Panc1 (cell line): Measurements from ENCODE around the gene TMEM141. TPM values are rescaled to one million over a fixed set of nuclear protein-coding genes. Genes with fewer than 3 reads are reported as not detected.

Experiments used
- ATAC-seq: fragments of 200-7000 bp; cut with Tn5 transposase; 2 replicates; pipeline ENCODE4 v1.9.1; 2020; ENCODE audit warnings: mild to moderate bottlenecking, moderate library complexity
- BruUV-seq: library from RNA; stranded (reverse); fragments of 400-500 nt; replicated peaks from 2 replicates; lab custom pipeline; 2021; lab: Mats Ljungman, UMichigan
- CTCF ChIA-PET: fragments of 300-600 bp; sonication (Branson Sonifier 250); formaldehyde crosslinking; loops from one replicate; lab custom pipeline; 2022; ENCODE audit warnings: antibody characterized with exemption; lab: Charles Lee
- POLR2A ChIA-PET: fragments of 300-600 bp; sonication (Branson Sonifier 250); formaldehyde crosslinking; loops from one replicate; lab custom pipeline; 2022; ENCODE audit warnings: antibody characterized with exemption; lab: Charles Lee
- DNase-seq: peaks from one replicate; pipeline ENCODE4 v3.0.0-alpha.2; 2010; ENCODE audit warnings: low read depth, low spot score
- H3K27ac ChIP-seq: 2 replicates; pipeline ENCODE4 v1.5.1; 2011; ENCODE audit warnings: mild to moderate bottlenecking, low read length, inconsistent platforms
- H3K27me3 ChIP-seq: fragments of 200-500 bp; sonication (Bioruptor generic); 2 replicates; pipeline ENCODE4 v1.6.0; 2014; ENCODE audit warnings: low read length, inconsistent platforms; ENCODE audit not compliant: control insufficient read depth, insufficient read depth
- H3K36me3 ChIP-seq: fragments of 200-500 bp; sonication (Bioruptor generic); 2 replicates; pipeline ENCODE4 v1.5.1; 2014; ENCODE audit warnings: inconsistent platforms, mild to moderate bottlenecking, low read length, moderate library complexity; ENCODE audit not compliant: control insufficient read depth, insufficient read depth
- H3K4me1 ChIP-seq: 2 replicates; pipeline ENCODE4 v1.5.1; 2011; ENCODE audit warnings: inconsistent platforms, mild to moderate bottlenecking, low read length, moderate library complexity; ENCODE audit not compliant: control insufficient read depth, insufficient read depth
- H3K4me3 ChIP-seq, 2 experiments: 2 replicates each; pipeline ENCODE4 v1.5.1; 2011 to 2012; ENCODE audit warnings: low read depth in 2 of 2, low read length in 2 of 2, mild to moderate bottlenecking in 2 of 2, inconsistent platforms in 1 of 2, moderate library complexity in 1 of 2
- H3K9me3 ChIP-seq: fragments of 200-500 bp; sonication (Bioruptor generic); 2 replicates; pipeline ENCODE4 v1.5.1; 2014; ENCODE audit warnings: low read depth, mild to moderate bottlenecking, inconsistent platforms, low read length, moderate library complexity; ENCODE audit not compliant: control insufficient read depth, insufficient read depth
- POLR2AphosphoS5 ChIP-seq: IDR thresholded peaks from 2 replicates; pipeline ENCODE4 v1.6.1; 2012; ENCODE audit warnings: mild to moderate bottlenecking, low read depth, low read length, moderate library complexity
- SIN3A ChIP-seq: IDR thresholded peaks from 2 replicates; pipeline ENCODE4 v1.6.1; 2012; ENCODE audit warnings: low read depth, mild to moderate bottlenecking, low read length, moderate library complexity, borderline replicate concordance; ENCODE audit not compliant: insufficient read depth
- TCF7L2 ChIP-seq: IDR thresholded peaks from 2 replicates; pipeline ENCODE4 v1.6.1; 2011; ENCODE audit warnings: mild to moderate bottlenecking, low read depth, low read length, inconsistent platforms
- in situ Hi-C: cut with HindIII; loops from 2 replicates; pipeline ENCODE4 v1.10.0; 2016; ENCODE audit warnings: low sequenced_read_pairs, low pct_unique_long_range_greater_than_20kb
- intact Hi-C: fragments of 100-400 bp; cut with micrococcal nuclease; formaldehyde crosslinking; loops from one replicate; pipeline ENCODE4 v1.10.0; 2022; ENCODE audit not compliant: unreplicated experiment
- total RNA-seq: library from RNA; stranded (reverse); gene quantifications from one replicate; pipeline ENCODE4 v1.2.1, GENCODE V29; 2021; ENCODE audit not compliant: unreplicated experiment
- TF ChIP-seq, protein P1 (sequence below): fragments of 450-650 bp; IDR thresholded peaks from 2 replicates; pipeline ENCODE4 v1.5.1; 2017; ENCODE audit warnings: mild to moderate bottlenecking
- TF ChIP-seq, protein P2 (sequence below), 2 experiments: IDR thresholded peaks; 2 replicates each; pipeline ENCODE4 v1.6.1; 2011 to 2012; ENCODE audit warnings: low read depth in 2 of 2, control low read depth in 1 of 2, low read length in 1 of 2, mild to moderate bottlenecking in 1 of 2, moderate library complexity in 1 of 2; ENCODE audit not compliant: insufficient read depth in 1 of 2

Gene TMEM141
- total RNA-seq, 1 experiment from 2014 or later: 53.5 TPM

GRCh38 chr9:136753371-136754058 lies 37.6 kb upstream of the TMEM141 start:
- intact Hi-C loops (no loop called here), in situ Hi-C loops (no loop called here)
- H3K27ac ChIP-seq: no peak overlapping the region
- DNase-seq: no peak
- H3K4me3 ChIP-seq: no peak overlapping the region
- H3K4me1 ChIP-seq: no peaks in the 10 kb centered on the region
- no TSS peak for BruUV-seq
- no peak for TF ChIP-seq TCF7L2
- TF ChIP-seq, protein P1, sequence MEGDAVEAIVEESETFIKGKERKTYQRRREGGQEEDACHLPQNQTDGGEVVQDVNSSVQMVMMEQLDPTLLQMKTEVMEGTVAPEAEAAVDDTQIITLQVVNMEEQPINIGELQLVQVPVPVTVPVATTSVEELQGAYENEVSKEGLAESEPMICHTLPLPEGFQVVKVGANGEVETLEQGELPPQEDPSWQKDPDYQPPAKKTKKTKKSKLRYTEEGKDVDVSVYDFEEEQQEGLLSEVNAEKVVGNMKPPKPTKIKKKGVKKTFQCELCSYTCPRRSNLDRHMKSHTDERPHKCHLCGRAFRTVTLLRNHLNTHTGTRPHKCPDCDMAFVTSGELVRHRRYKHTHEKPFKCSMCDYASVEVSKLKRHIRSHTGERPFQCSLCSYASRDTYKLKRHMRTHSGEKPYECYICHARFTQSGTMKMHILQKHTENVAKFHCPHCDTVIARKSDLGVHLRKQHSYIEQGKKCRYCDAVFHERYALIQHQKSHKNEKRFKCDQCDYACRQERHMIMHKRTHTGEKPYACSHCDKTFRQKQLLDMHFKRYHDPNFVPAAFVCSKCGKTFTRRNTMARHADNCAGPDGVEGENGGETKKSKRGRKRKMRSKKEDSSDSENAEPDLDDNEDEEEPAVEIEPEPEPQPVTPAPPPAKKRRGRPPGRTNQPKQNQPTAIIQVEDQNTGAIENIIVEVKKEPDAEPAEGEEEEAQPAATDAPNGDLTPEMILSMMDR: no peak
- no peaks in the 10 kb centered on the region for H3K9me3 ChIP-seq
- H3K36me3 ChIP-seq: no peaks in the 10 kb centered on the region
- ChIA-PET CTCF (no interaction called here), POLR2A (no interaction called here)
- no peaks in the 10 kb centered on the region for H3K27me3 ChIP-seq
- no peak for ATAC-seq

- H3K36me3 ChIP-seq: no peaks in the 10 kb centered on the region
- ChIA-PET POLR2A (no interaction called here), CTCF (no interaction called here)
- intact Hi-C loops (no loop called here), in situ Hi-C loops (no loop called here)
- no TSS peak for BruUV-seq
- ATAC-seq (no peak), DNase-seq (no peak)
- no peaks in the 10 kb centered on the region for H3K27me3 ChIP-seq
- no peak overlapping the region for H3K27ac ChIP-seq
- H3K4me1 ChIP-seq: no peaks in the 10 kb centered on the region
- H3K9me3 ChIP-seq: no peaks in the 10 kb centered on the region
- TF ChIP-seq, protein P2, sequence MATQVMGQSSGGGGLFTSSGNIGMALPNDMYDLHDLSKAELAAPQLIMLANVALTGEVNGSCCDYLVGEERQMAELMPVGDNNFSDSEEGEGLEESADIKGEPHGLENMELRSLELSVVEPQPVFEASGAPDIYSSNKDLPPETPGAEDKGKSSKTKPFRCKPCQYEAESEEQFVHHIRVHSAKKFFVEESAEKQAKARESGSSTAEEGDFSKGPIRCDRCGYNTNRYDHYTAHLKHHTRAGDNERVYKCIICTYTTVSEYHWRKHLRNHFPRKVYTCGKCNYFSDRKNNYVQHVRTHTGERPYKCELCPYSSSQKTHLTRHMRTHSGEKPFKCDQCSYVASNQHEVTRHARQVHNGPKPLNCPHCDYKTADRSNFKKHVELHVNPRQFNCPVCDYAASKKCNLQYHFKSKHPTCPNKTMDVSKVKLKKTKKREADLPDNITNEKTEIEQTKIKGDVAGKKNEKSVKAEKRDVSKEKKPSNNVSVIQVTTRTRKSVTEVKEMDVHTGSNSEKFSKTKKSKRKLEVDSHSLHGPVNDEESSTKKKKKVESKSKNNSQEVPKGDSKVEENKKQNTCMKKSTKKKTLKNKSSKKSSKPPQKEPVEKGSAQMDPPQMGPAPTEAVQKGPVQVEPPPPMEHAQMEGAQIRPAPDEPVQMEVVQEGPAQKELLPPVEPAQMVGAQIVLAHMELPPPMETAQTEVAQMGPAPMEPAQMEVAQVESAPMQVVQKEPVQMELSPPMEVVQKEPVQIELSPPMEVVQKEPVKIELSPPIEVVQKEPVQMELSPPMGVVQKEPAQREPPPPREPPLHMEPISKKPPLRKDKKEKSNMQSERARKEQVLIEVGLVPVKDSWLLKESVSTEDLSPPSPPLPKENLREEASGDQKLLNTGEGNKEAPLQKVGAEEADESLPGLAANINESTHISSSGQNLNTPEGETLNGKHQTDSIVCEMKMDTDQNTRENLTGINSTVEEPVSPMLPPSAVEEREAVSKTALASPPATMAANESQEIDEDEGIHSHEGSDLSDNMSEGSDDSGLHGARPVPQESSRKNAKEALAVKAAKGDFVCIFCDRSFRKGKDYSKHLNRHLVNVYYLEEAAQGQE (IDR thresholded peaks at IDR 0.05; ENCODE audit: insufficient read depth in 1 of 2, low read depth in 2 of 2, low read length in 1 of 2): no peak
- TF ChIP-seq, protein P1: no peak
- TF ChIP-seq SIN3A (no peak), POLR2AphosphoS5 (no peak), TCF7L2 (no peak)
- no peak overlapping the region for H3K4me3 ChIP-seq
Measured at GRCh38 chr9:136754059-136754572, 37.0 kb upstream of the TMEM141 start.
